Measurements from ENCODE around the gene GRIK4. TPM values are rescaled to one million over a fixed set of nuclear protein-coding genes. Genes with fewer than 3 reads are reported as not detected.

Gene GRIK4
- total RNA-seq, 1 experiment from 2014 or later, result 3.3 TPM

GRCh38 chr11:120925944-120926343, 414.4 kb downstream of the GRIK4 start (continued):
- TF ChIP-seq ZSCAN18 (CRISPR knock-in tag; IDR thresholded peaks at IDR 0.05) (no peak), HMGA2 (CRISPR knock-in tag; IDR thresholded peaks at IDR 0.05) (no peak), USF2 (CRISPR knock-in tag; IDR thresholded peaks at IDR 0.05) (no peak), ZNF416 (CRISPR knock-in tag; IDR thresholded peaks at IDR 0.05) (no peak), MYBL2 (CRISPR knock-in tag; IDR thresholded peaks at IDR 0.05) (no peak), GABPB1 (CRISPR knock-in tag; IDR thresholded peaks at IDR 0.05) (no peak), FOXK1 (CRISPR knock-in tag; IDR thresholded peaks at IDR 0.05) (no peak), MXD4 (CRISPR knock-in tag; IDR thresholded peaks at IDR 0.05; ENCODE audit: borderline replicate concordance) (no peak), ATF2 (CRISPR knock-in tag; IDR thresholded peaks at IDR 0.05; ENCODE audit: borderline replicate concordance, low read depth) (no peak), TEAD1 (CRISPR knock-in tag; IDR thresholded peaks at IDR 0.05) (no peak)

- no peak overlapping the region for H3K4me3 Mint-ChIP-seq
- ChIA-PET POLR2A (no interaction called here), CTCF (interaction anchor here (0.7 to 4.0 kb wide), 25 partner anchors 9 to 417 kb away, joined by 3 to 41 read pairs (median 5); partner anchors contain the start of gene GRIK4)
- ATAC-seq (no peak), DNase-seq (ENCODE audit: low spot score) (no peak)
- no peaks in the 10 kb centered on the region for H3K36me3 Mint-ChIP-seq
- H3K27ac Mint-ChIP-seq, result no peak overlapping the region
- H3K27me3 Mint-ChIP-seq (ENCODE audit: low read depth), result no peaks in the 10 kb centered on the region
- peaks cover 17% of the 10 kb centered on the region for H3K4me1 Mint-ChIP-seq
- H3K9me3 Mint-ChIP-seq, result no peaks in the 10 kb centered on the region
- TF ChIP-seq ELF4 (CRISPR knock-in tag; IDR thresholded peaks at IDR 0.05; ENCODE audit: low read depth) (no peak), NR3C1 (CRISPR knock-in tag; conservative IDR thresholded peaks at IDR 0.05; ENCODE audit: low read depth) (no peak), AFF4 (CRISPR knock-in tag; IDR thresholded peaks at IDR 0.05; ENCODE audit: borderline replicate concordance) (no peak), SMAD3 (CRISPR knock-in tag; IDR thresholded peaks at IDR 0.05; ENCODE audit: borderline replicate concordance) (no peak), ZNF423 (CRISPR knock-in tag; IDR thresholded peaks at IDR 0.05) (no peak), CDX4 (CRISPR knock-in tag; IDR thresholded peaks at IDR 0.05; ENCODE audit: borderline replicate concordance) (no peak), ATF2 (CRISPR knock-in tag; IDR thresholded peaks at IDR 0.05; ENCODE audit: borderline replicate concordance, low read depth) (no peak), ERG (CRISPR knock-in tag; IDR thresholded peaks at IDR 0.05) (no peak), ARID4B (CRISPR knock-in tag; IDR thresholded peaks at IDR 0.05; ENCODE audit: borderline replicate concordance) (no peak), E2F4 (CRISPR knock-in tag; IDR thresholded peaks at IDR 0.05; ENCODE audit: borderline replicate concordance, low read depth) (no peak)
These were observed 417.1 kb downstream of the GRIK4 start for GRCh38 chr11:120928627-120929026.

All from WTC11 (cell line).